GM19397 (cell line): ENCODE measurements around the gene CACNA1D.
"Not testable (repeated sequence)": the region's sequence is repeated elsewhere in the genome, so short reads cannot be mapped to it uniquely, and the experiment has no call there.

Experiments used
- ATAC-seq: cut with Tn5 transposase; IDR thresholded peaks from one replicate; pipeline ENCODE4 v1.9.1; 2021; ENCODE audit warnings: mild to moderate bottlenecking, moderate library complexity; ENCODE audit not compliant: unreplicated experiment

The CACNA1D gene

GRCh38 chr3:53649816-53650215, 155.4 kb downstream of the CACNA1D start:
- no peak for ATAC-seq

GRCh38 chr3:53650424-53650823, 156.0 kb downstream of the CACNA1D start:
- peak; percentile 56 for ATAC-seq

- ATAC-seq, result no peak
Observed at GRCh38 chr3:53650928-53651661, 156.7 kb downstream of the CACNA1D start.

- ATAC-seq, result no peak
Observed at GRCh38 chr3:53651927-53652326, 157.5 kb downstream of the CACNA1D start.

- no peak for ATAC-seq
Observed at GRCh38 chr3:53657651-53658050, 163.2 kb downstream of the CACNA1D start.

GRCh38 chr3:53658613-53659193, 164.3 kb downstream of the CACNA1D start:
- ATAC-seq, result no peak

- ATAC-seq, result no peak
Observed at GRCh38 chr3:53659996-53660395, 165.6 kb downstream of the CACNA1D start.

GRCh38 chr3:53661480-53661879, 167.1 kb downstream of the CACNA1D start:
- ATAC-seq, result no peak

GRCh38 chr3:53664812-53665211, 170.4 kb downstream of the CACNA1D start:
- not testable (repeated sequence) for ATAC-seq

- ATAC-seq, result no peak
Observed at GRCh38 chr3:53665608-53666425, 171.4 kb downstream of the CACNA1D start.

- no peak for ATAC-seq
Observed at GRCh38 chr3:53668872-53669271, 174.5 kb downstream of the CACNA1D start.

GRCh38 chr3:53670721-53671120, 176.3 kb downstream of the CACNA1D start:
- ATAC-seq, result no peak

GRCh38 chr3:53671192-53671960, 177.0 kb downstream of the CACNA1D start:
- ATAC-seq, result no peak

- no peak for ATAC-seq
Observed at GRCh38 chr3:53671961-53672299, 177.5 kb downstream of the CACNA1D start.

GRCh38 chr3:53672981-53673380, 178.6 kb downstream of the CACNA1D start:
- no peak for ATAC-seq

GRCh38 chr3:53673722-53674350, 179.4 kb downstream of the CACNA1D start:
- no peak for ATAC-seq

GRCh38 chr3:53674582-53674981, 180.2 kb downstream of the CACNA1D start:
- no peak for ATAC-seq

GRCh38 chr3:53675022-53675697, 180.7 kb downstream of the CACNA1D start:
- no peak for ATAC-seq

GRCh38 chr3:53675942-53676341, 181.5 kb downstream of the CACNA1D start:
- no peak for ATAC-seq

GRCh38 chr3:53677413-53677812, 183.0 kb downstream of the CACNA1D start:
- no peak for ATAC-seq
